Spleen (tissue), 11 donors: ENCODE results near the gene HNRNPUL1. TPM values are rescaled to one million over a fixed set of nuclear protein-coding genes. Genes with fewer than 3 reads are reported as not detected.
A peak's percentile ranks its signal among the peaks of the same experiment; 100 is the strongest.

Experiments used
- DNase-seq: peaks from one replicate; pipeline ENCODE4 v3.0.0-alpha.2; 2020
- H3K27ac ChIP-seq, 8 donors: fragments of 200-600 bp; sonication (generic) in 7 of 8; 1 replicate in 4 of 8; 2 replicates in 4 of 8; pipeline versions ENCODE4 v1.5.0 to v1.8.0; 2016 to 2021; ENCODE audit warnings: inconsistent platforms in 4 of 8, mild to moderate bottlenecking in 4 of 8, moderate library complexity in 1 of 8
- H3K27me3 ChIP-seq, 7 donors: fragments of 200-600 bp; sonication (generic) in 6 of 7; replicated peaks in 1 of 7; 1 replicate in 4 of 7; 2 replicates in 3 of 7; pipeline versions ENCODE4 v1.5.0 to v1.8.0; 2016 to 2021; ENCODE audit warnings: inconsistent platforms in 3 of 7, mild to moderate bottlenecking in 1 of 7
- H3K36me3 ChIP-seq, 6 donors: fragments of 200-600 bp; sonication (generic) in 5 of 6; 1 replicate in 4 of 6; 2 replicates in 2 of 6; pipeline versions ENCODE4 v1.5.0 to v1.8.0; 2016 to 2021; ENCODE audit warnings: inconsistent platforms in 2 of 6
- H3K4me1 ChIP-seq, 6 donors: fragments of 200-600 bp; sonication (generic) in 5 of 6; 1 replicate in 3 of 6; 2 replicates in 3 of 6; pipeline versions ENCODE4 v1.5.0 to v1.8.0; 2016 to 2021; ENCODE audit warnings: inconsistent platforms in 3 of 6
- H3K4me3 ChIP-seq, 8 donors: fragments of 200-600 bp; sonication (generic) in 7 of 8; 1 replicate in 4 of 8; 2 replicates in 4 of 8; pipeline versions ENCODE4 v1.5.0 to v1.8.0; 2016 to 2021; ENCODE audit warnings: inconsistent platforms in 4 of 8, mild to moderate bottlenecking in 4 of 8, moderate library complexity in 2 of 8
- H3K9me3 ChIP-seq, 8 donors: fragments of 200-600 bp; sonication (generic) in 7 of 8; 1 replicate in 4 of 8; 2 replicates in 4 of 8; pipeline versions ENCODE4 v1.5.0 to v1.8.0; 2016 to 2021; ENCODE audit warnings: inconsistent platforms in 4 of 8
- CTCF ChIP-seq, 11 experiments: fragments of 200-600 bp in 7 of 11; fragments of 450-650 bp in 4 of 11; sonication (generic) in 4 of 11; IDR thresholded peaks in 8 of 11; conservative IDR thresholded peaks in 3 of 11; 1 replicate in 7 of 11; 2 replicates in 4 of 11; pipeline versions ENCODE4 v1.4.0 to v1.8.0; 2016 to 2021; ENCODE audit warnings: antibody characterized with exemption in 11 of 11, inconsistent platforms in 4 of 11, mild to moderate bottlenecking in 1 of 11
- POLR2A ChIP-seq, 3 donors: fragments of 450-650 bp; IDR thresholded peaks; one replicate each; pipeline ENCODE4 v1.5.1; 2017; ENCODE audit warnings: antibody characterized with exemption in 3 of 3, mild to moderate bottlenecking in 1 of 3
- POLR2AphosphoS5 ChIP-seq, 3 donors: sonication (generic); formaldehyde crosslinking; IDR thresholded peaks; one replicate each; pipeline ENCODE4 v1.5.1; 2017; ENCODE audit warnings: antibody characterized with exemption in 3 of 3
- WGBS, 5 donors: extraction: QIAGEN DNeasy Blood & Tissue Kit in 3 of 5; methylation state at CpG; one replicate each; pipeline versions ENCODE4 v1.1.5 to v1.1.7; 2013 to 2018; 5-methylcytosine and 5-hydroxymethylcytosine counted together
- intact Hi-C: fragments of 100-400 bp; cut with DNase I; formaldehyde crosslinking; loops from one replicate; pipeline ENCODE4 v1.15.0; 2023; ENCODE audit warnings: low total_unique reads
- polyA plus RNA-seq, 3 donors: library from polyadenylated mRNA; stranded (reverse); fragments of 200-250 nt; gene quantifications; one replicate each; pipeline ENCODE4 v1.2.1, GENCODE V29; 2013
- total RNA-seq, 7 donors: library from RNA; depleted of rRNA in 3 of 7; stranded (reverse); fragments of >200 nt in 3 of 7; fragmentation: NEBNext Ultra II Directional in 4 of 7; extraction: Animal tissue kit (Norgen Biotek cat#: 25700) in 4 of 7; gene quantifications; one replicate each; pipeline versions ENCODE4 v1.1.0 to v1.2.1, GENCODE V29; 2016 to 2021
- donor health status: healthy with polysubstance abuse.
- donor health status: DM: no; HTN: no; CAD: no; lungs with moderate emphysema.
- donor health status: DM: no; HTN: no; CAD: no.
- donor health status: Bipolar disorder and iron deficiency.
- donor health status: healthy.
- donor health status: DM: no; HTN: no; CAD: no.
- donor health status: DM: yes; HTN: yes; CAD: no.

The HNRNPUL1 gene
- total and polyA plus RNA-seq, 10 donors, result 53.9 to 213 (median 164) TPM

GRCh38 chr19:41248895-41249294 is 15.3 kb upstream of the HNRNPUL1 start:
- intact Hi-C loops, result no loop called here
- no peaks in the 10 kb centered on the region for H3K4me1 ChIP-seq
- peaks cover 0 to 22% (median 0%) of the 10 kb centered on the region in 7 donors for H3K27me3 ChIP-seq
- H3K36me3 ChIP-seq, result peaks cover 0 to 84% (median 2%) of the 10 kb centered on the region in 6 donors
- no peaks in the 10 kb centered on the region for H3K9me3 ChIP-seq
- no peak overlapping the region for H3K4me3 ChIP-seq
- no peak for DNase-seq
- no peak overlapping the region for H3K27ac ChIP-seq
- 79 to 88% (median 85%) methylated on average over 4 of the region's 4 CpGs for WGBS, 5 donors
- no peak for TF ChIP-seq POLR2A (IDR thresholded peaks at IDR 0.05)
- no peak for TF ChIP-seq POLR2AphosphoS5 (IDR thresholded peaks at IDR 0.05)
- no peak for TF ChIP-seq CTCF (IDR thresholded peaks at IDR 0.05 in 8 of 11, conservative IDR thresholded peaks at IDR 0.05 in 3 of 11)

GRCh38 chr19:41249707-41250423 is 14.3 kb upstream of the HNRNPUL1 start:
- no peak for DNase-seq
- H3K4me1 ChIP-seq, result no peaks in the 10 kb centered on the region
- 87 to 94% (median 90%) methylated on average over 9 of the region's 9 CpGs for WGBS, 5 donors
- H3K27me3 ChIP-seq, result peaks cover 0 to 22% (median 0%) of the 10 kb centered on the region in 7 donors
- H3K4me3 ChIP-seq, result no peak overlapping the region
- TF ChIP-seq CTCF (IDR thresholded peaks at IDR 0.05 in 8 of 11, conservative IDR thresholded peaks at IDR 0.05 in 3 of 11), result no peak
- TF ChIP-seq POLR2AphosphoS5 (IDR thresholded peaks at IDR 0.05), result no peak
- intact Hi-C loops, result no loop called here
- no peak overlapping the region for H3K27ac ChIP-seq
- H3K36me3 ChIP-seq, result peaks cover 0 to 83% (median 2%) of the 10 kb centered on the region in 6 donors
- no peaks in the 10 kb centered on the region for H3K9me3 ChIP-seq

GRCh38 chr19:41253660-41254059 is 10.5 kb upstream of the HNRNPUL1 start:
- no peak for DNase-seq
- H3K27me3 ChIP-seq, result peaks cover 0 to 22% (median 0%) of the 10 kb centered on the region in 7 donors
- H3K27ac ChIP-seq, result no peak overlapping the region
- no peaks in the 10 kb centered on the region for H3K9me3 ChIP-seq
- H3K4me1 ChIP-seq, result no peaks in the 10 kb centered on the region
- WGBS, 5 donors, result 86 to 95% (median 93%) methylated on average over 4 to 6 of the region's 6 CpGs
- intact Hi-C loops, result no loop called here
- H3K36me3 ChIP-seq, result peaks cover 0 to 83% (median 5%) of the 10 kb centered on the region in 6 donors
- H3K4me3 ChIP-seq, result no peak overlapping the region
- peak in 1 of 3 donors; percentile 2 for TF ChIP-seq POLR2AphosphoS5 (IDR thresholded peaks at IDR 0.05)
- no peak for TF ChIP-seq POLR2A (IDR thresholded peaks at IDR 0.05)
- TF ChIP-seq CTCF (IDR thresholded peaks at IDR 0.05 in 8 of 11, conservative IDR thresholded peaks at IDR 0.05 in 3 of 11), result no peak

GRCh38 chr19:41255171-41255570 is 9.0 kb upstream of the HNRNPUL1 start:
- intact Hi-C loops, result no loop called here
- Histone ChIP-seq H3K4me1 (no peaks in the 10 kb centered on the region), H3K4me3 (no peak overlapping the region), H3K36me3 (peaks cover 0 to 81% (median 5%) of the 10 kb centered on the region in 6 donors), H3K27ac (no peak overlapping the region), H3K9me3 (no peaks in the 10 kb centered on the region), H3K27me3 (peaks cover 0 to 22% (median 0%) of the 10 kb centered on the region in 7 donors)
- DNase-seq, result no peak
- TF ChIP-seq POLR2AphosphoS5 (IDR thresholded peaks at IDR 0.05) (no peak), CTCF (IDR thresholded peaks at IDR 0.05 in 8 of 11, conservative IDR thresholded peaks at IDR 0.05 in 3 of 11) (no peak), POLR2A (IDR thresholded peaks at IDR 0.05) (no peak)
